ENCODE data around the gene BICC1. TPM values are rescaled to one million over a fixed set of nuclear protein-coding genes. Genes with fewer than 3 reads are reported as not detected.

The BICC1 gene
- total and polyA plus RNA-seq, 2 of the 13 experiments (the other 11 are each of a cell fraction or from before 2014, with no cell fraction given) = 0.18 to 1.5 TPM

GRCh38 chr10:58712141-58712540 is 199.5 kb downstream of the BICC1 start:
- FAIRE-seq = no peak
- Histone ChIP-seq H4K20me1 (ENCODE audit: insufficient read depth, low read length) (no peaks in the 10 kb centered on the region), H3K9me3 (ENCODE audit: low read length) (no peaks in the 10 kb centered on the region), H3K4me3 (replicated peaks in 1 of 3; ENCODE audit: insufficient read depth in 1 of 3, low read depth in 2 of 3, low read length in 3 of 3) (no peak overlapping the region), H3K4me2 (ENCODE audit: low read depth, low read length) (no peak overlapping the region), H3K9ac (ENCODE audit: insufficient read depth, low read depth, low read length) (no peak overlapping the region), H2AFZ (ENCODE audit: low read length) (no peak overlapping the region), H3K4me1 (ENCODE audit: insufficient read depth, low read length) (no peaks in the 10 kb centered on the region), H3K79me2 (ENCODE audit: insufficient read depth, low read length) (no peaks in the 10 kb centered on the region), H3K27me3 (ENCODE audit: control insufficient read depth in 1 of 2, insufficient read depth in 2 of 2, low read length in 2 of 2) (no peaks in the 10 kb centered on the region), H3K27ac (ENCODE audit: extremely low read length, insufficient read depth, low read length) (no peak overlapping the region), H3K36me3 (replicated peaks in 1 of 2; ENCODE audit: control insufficient read depth in 1 of 2, insufficient read depth in 2 of 2, low read length in 2 of 2) (no peaks in the 10 kb centered on the region)
- ChIA-PET POLR2A (no interaction called here), CTCF (ENCODE audit: low intra/inter-chr PET ratio, low total read pairs) (no interaction called here)
- ATAC-seq = no peak
- intact Hi-C loops (cut with micrococcal nuclease; ENCODE audit: unreplicated experiment) = no loop called here
- in situ Hi-C loops (cut with HindIII; ENCODE audit: extremely low pct_ligation_motif_present, low pct_unique_long_range_greater_than_20kb) = no loop called here
- 82% methylated on average over 3 of the region's 3 CpGs for WGBS (ENCODE audit: low lambda C conversion rate)
- no peak for DNase-seq (ENCODE audit: low spot score)
- BruUV-seq (replicated peaks) = no TSS peak
- TF ChIP-seq SIX4 (CRISPR knock-in tag; IDR thresholded peaks at IDR 0.05) = no peak
- TF ChIP-seq ZNF207 (IDR thresholded peaks at IDR 0.05; ENCODE audit: borderline replicate concordance) = no peak
- TF ChIP-seq POLR2G (IDR thresholded peaks at IDR 0.05; ENCODE audit: low read depth, low read length) = no peak
- TF ChIP-seq, protein P1, sequence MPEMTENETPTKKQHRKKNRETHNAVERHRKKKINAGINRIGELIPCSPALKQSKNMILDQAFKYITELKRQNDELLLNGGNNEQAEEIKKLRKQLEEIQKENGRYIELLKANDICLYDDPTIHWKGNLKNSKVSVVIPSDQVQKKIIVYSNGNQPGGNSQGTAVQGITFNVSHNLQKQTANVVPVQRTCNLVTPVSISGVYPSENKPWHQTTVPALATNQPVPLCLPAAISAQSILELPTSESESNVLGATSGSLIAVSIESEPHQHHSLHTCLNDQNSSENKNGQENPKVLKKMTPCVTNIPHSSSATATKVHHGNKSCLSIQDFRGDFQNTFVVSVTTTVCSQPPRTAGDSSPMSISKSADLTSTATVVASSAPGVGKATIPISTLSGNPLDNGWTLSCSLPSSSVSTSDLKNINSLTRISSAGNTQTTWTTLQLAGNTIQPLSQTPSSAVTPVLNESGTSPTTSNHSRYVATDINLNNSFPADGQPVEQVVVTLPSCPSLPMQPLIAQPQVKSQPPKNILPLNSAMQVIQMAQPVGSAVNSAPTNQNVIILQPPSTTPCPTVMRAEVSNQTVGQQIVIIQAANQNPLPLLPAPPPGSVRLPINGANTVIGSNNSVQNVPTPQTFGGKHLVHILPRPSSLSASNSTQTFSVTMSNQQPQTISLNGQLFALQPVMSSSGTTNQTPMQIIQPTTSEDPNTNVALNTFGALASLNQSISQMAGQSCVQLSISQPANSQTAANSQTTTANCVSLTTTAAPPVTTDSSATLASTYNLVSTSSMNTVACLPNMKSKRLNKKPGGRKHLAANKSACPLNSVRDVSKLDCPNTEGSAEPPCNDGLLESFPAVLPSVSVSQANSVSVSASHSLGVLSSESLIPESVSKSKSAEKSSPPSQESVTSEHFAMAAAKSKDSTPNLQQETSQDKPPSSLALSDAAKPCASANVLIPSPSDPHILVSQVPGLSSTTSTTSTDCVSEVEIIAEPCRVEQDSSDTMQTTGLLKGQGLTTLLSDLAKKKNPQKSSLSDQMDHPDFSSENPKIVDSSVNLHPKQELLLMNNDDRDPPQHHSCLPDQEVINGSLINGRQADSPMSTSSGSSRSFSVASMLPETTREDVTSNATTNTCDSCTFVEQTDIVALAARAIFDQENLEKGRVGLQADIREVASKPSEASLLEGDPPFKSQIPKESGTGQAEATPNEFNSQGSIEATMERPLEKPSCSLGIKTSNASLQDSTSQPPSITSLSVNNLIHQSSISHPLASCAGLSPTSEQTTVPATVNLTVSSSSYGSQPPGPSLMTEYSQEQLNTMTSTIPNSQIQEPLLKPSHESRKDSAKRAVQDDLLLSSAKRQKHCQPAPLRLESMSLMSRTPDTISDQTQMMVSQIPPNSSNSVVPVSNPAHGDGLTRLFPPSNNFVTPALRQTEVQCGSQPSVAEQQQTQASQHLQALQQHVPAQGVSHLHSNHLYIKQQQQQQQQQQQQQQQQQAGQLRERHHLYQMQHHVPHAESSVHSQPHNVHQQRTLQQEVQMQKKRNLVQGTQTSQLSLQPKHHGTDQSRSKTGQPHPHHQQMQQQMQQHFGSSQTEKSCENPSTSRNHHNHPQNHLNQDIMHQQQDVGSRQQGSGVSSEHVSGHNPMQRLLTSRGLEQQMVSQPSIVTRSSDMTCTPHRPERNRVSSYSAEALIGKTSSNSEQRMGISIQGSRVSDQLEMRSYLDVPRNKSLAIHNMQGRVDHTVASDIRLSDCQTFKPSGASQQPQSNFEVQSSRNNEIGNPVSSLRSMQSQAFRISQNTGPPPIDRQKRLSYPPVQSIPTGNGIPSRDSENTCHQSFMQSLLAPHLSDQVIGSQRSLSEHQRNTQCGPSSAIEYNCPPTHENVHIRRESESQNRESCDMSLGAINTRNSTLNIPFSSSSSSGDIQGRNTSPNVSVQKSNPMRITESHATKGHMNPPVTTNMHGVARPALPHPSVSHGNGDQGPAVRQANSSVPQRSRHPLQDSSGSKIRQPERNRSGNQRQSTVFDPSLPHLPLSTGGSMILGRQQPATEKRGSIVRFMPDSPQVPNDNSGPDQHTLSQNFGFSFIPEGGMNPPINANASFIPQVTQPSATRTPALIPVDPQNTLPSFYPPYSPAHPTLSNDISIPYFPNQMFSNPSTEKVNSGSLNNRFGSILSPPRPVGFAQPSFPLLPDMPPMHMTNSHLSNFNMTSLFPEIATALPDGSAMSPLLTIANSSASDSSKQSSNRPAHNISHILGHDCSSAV (CRISPR knock-in tag; IDR thresholded peaks at IDR 0.05; ENCODE audit: borderline replicate concordance) = no peak
- TF ChIP-seq MTA3 (CRISPR knock-in tag; IDR thresholded peaks at IDR 0.05) = no peak
- TF ChIP-seq NFYB (CRISPR knock-in tag; IDR thresholded peaks at IDR 0.05) = no peak
- TF ChIP-seq, protein P2, sequence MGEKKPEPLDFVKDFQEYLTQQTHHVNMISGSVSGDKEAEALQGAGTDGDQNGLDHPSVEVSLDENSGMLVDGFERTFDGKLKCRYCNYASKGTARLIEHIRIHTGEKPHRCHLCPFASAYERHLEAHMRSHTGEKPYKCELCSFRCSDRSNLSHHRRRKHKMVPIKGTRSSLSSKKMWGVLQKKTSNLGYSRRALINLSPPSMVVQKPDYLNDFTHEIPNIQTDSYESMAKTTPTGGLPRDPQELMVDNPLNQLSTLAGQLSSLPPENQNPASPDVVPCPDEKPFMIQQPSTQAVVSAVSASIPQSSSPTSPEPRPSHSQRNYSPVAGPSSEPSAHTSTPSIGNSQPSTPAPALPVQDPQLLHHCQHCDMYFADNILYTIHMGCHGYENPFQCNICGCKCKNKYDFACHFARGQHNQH (CRISPR knock-in tag; IDR thresholded peaks at IDR 0.05) = no peak
- no peak for TF ChIP-seq ZNF34 (CRISPR knock-in tag; IDR thresholded peaks at IDR 0.05; ENCODE audit: borderline replicate concordance)
- TF ChIP-seq ZFP36L1 (CRISPR knock-in tag; IDR thresholded peaks at IDR 0.05) = no peak
- TF ChIP-seq, protein P3, sequence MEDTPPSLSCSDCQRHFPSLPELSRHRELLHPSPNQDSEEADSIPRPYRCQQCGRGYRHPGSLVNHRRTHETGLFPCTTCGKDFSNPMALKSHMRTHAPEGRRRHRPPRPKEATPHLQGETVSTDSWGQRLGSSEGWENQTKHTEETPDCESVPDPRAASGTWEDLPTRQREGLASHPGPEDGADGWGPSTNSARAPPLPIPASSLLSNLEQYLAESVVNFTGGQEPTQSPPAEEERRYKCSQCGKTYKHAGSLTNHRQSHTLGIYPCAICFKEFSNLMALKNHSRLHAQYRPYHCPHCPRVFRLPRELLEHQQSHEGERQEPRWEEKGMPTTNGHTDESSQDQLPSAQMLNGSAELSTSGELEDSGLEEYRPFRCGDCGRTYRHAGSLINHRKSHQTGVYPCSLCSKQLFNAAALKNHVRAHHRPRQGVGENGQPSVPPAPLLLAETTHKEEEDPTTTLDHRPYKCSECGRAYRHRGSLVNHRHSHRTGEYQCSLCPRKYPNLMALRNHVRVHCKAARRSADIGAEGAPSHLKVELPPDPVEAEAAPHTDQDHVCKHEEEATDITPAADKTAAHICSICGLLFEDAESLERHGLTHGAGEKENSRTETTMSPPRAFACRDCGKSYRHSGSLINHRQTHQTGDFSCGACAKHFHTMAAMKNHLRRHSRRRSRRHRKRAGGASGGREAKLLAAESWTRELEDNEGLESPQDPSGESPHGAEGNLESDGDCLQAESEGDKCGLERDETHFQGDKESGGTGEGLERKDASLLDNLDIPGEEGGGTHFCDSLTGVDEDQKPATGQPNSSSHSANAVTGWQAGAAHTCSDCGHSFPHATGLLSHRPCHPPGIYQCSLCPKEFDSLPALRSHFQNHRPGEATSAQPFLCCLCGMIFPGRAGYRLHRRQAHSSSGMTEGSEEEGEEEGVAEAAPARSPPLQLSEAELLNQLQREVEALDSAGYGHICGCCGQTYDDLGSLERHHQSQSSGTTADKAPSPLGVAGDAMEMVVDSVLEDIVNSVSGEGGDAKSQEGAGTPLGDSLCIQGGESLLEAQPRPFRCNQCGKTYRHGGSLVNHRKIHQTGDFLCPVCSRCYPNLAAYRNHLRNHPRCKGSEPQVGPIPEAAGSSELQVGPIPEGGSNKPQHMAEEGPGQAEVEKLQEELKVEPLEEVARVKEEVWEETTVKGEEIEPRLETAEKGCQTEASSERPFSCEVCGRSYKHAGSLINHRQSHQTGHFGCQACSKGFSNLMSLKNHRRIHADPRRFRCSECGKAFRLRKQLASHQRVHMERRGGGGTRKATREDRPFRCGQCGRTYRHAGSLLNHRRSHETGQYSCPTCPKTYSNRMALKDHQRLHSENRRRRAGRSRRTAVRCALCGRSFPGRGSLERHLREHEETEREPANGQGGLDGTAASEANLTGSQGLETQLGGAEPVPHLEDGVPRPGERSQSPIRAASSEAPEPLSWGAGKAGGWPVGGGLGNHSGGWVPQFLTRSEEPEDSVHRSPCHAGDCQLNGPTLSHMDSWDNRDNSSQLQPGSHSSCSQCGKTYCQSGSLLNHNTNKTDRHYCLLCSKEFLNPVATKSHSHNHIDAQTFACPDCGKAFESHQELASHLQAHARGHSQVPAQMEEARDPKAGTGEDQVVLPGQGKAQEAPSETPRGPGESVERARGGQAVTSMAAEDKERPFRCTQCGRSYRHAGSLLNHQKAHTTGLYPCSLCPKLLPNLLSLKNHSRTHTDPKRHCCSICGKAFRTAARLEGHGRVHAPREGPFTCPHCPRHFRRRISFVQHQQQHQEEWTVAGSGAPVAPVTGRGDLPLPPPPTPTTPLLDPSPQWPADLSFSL (CRISPR knock-in tag; IDR thresholded peaks at IDR 0.05) = no peak
